Measurements from ENCODE around the gene ZDHHC14.

The ZDHHC14 gene

GRCh38 chr6:157562997-157563396, 182.0 kb downstream of the ZDHHC14 start:
- Histone ChIP-seq H3K9ac (ENCODE audit: low read length) (no peak overlapping the region), H2AFZ (ENCODE audit: low read depth, low read length, severe bottlenecking) (no peak overlapping the region), H3K79me2 (ENCODE audit: insufficient read depth, low read length) (no peaks in the 10 kb centered on the region), H3K27me3 (ENCODE audit: low read length) (no peaks in the 10 kb centered on the region), H3K4me3 (ENCODE audit: insufficient read depth, low read length, poor library complexity, severe bottlenecking) (no peak overlapping the region), H3K36me3 (ENCODE audit: low read length) (no peaks in the 10 kb centered on the region), H3K4me2 (ENCODE audit: low read depth, low read length, poor library complexity, severe bottlenecking) (no peak overlapping the region), H3K27ac (ENCODE audit: low read depth, low read length) (no peak overlapping the region), H3K9me2 (replicated peaks; ENCODE audit: insufficient read depth, low read length) (no peaks in the 10 kb centered on the region), H4K20me1 (ENCODE audit: low read depth, low read length) (no peaks in the 10 kb centered on the region), H3F3A (ENCODE audit: insufficient read depth) (0 out of 2 replicates have a peak, but pooled peaks cover 6% of the 10 kb centered on the region), H3K9me3 (ENCODE audit: insufficient read depth, low read length) (no peaks in the 10 kb centered on the region)
- no peak for TF ChIP-seq CTCF (IDR thresholded peaks at IDR 0.05; ENCODE audit: insufficient read depth, low read length, poor library complexity, severe bottlenecking)
- TF ChIP-seq EZH2phosphoT487 (conservative IDR thresholded peaks at IDR 0.05; ENCODE audit: low read length) = no peak

- H3F3A ChIP-seq (ENCODE audit: insufficient read depth) = 0 out of 2 replicates have a peak, but pooled peaks cover 6% of the 10 kb centered on the region
- H3K4me2 ChIP-seq (ENCODE audit: low read depth, low read length, poor library complexity, severe bottlenecking) = no peak overlapping the region
- H4K20me1 ChIP-seq (ENCODE audit: low read depth, low read length) = no peaks in the 10 kb centered on the region
- no peak for TF ChIP-seq EZH2phosphoT487 (conservative IDR thresholded peaks at IDR 0.05; ENCODE audit: low read length)
- TF ChIP-seq CTCF (IDR thresholded peaks at IDR 0.05; ENCODE audit: insufficient read depth, low read length, poor library complexity, severe bottlenecking) = no peak
- H3K27ac ChIP-seq (ENCODE audit: low read depth, low read length) = no peak overlapping the region
- no peak overlapping the region for H3K4me3 ChIP-seq (ENCODE audit: insufficient read depth, low read length, poor library complexity, severe bottlenecking)
- no peaks in the 10 kb centered on the region for H3K79me2 ChIP-seq (ENCODE audit: insufficient read depth, low read length)
- no peak overlapping the region for H2AFZ ChIP-seq (ENCODE audit: low read depth, low read length, severe bottlenecking)
- no peaks in the 10 kb centered on the region for H3K27me3 ChIP-seq (ENCODE audit: low read length)
- no peaks in the 10 kb centered on the region for H3K9me3 ChIP-seq (ENCODE audit: insufficient read depth, low read length)
- no peak overlapping the region for H3K9ac ChIP-seq (ENCODE audit: low read length)
- no peaks in the 10 kb centered on the region for H3K36me3 ChIP-seq (ENCODE audit: low read length)
- no peaks in the 10 kb centered on the region for H3K9me2 ChIP-seq (replicated peaks; ENCODE audit: insufficient read depth, low read length)
Observed at GRCh38 chr6:157563611-157564284, 182.8 kb downstream of the ZDHHC14 start.

- Histone ChIP-seq H2AFZ (ENCODE audit: low read depth, low read length, severe bottlenecking) (no peak overlapping the region), H3K9me2 (replicated peaks; ENCODE audit: insufficient read depth, low read length) (no peaks in the 10 kb centered on the region), H3F3A (ENCODE audit: insufficient read depth) (no peaks in the 10 kb centered on the region), H3K4me3 (ENCODE audit: insufficient read depth, low read length, poor library complexity, severe bottlenecking) (no peak overlapping the region), H4K20me1 (ENCODE audit: low read depth, low read length) (no peaks in the 10 kb centered on the region), H3K27ac (ENCODE audit: low read depth, low read length) (no peak overlapping the region), H3K79me2 (ENCODE audit: insufficient read depth, low read length) (no peaks in the 10 kb centered on the region), H3K9ac (ENCODE audit: low read length) (no peak overlapping the region), H3K36me3 (ENCODE audit: low read length) (no peaks in the 10 kb centered on the region), H3K9me3 (ENCODE audit: insufficient read depth, low read length) (no peaks in the 10 kb centered on the region), H3K4me2 (ENCODE audit: low read depth, low read length, poor library complexity, severe bottlenecking) (no peak overlapping the region), H3K27me3 (ENCODE audit: low read length) (no peaks in the 10 kb centered on the region)
- TF ChIP-seq EZH2phosphoT487 (conservative IDR thresholded peaks at IDR 0.05; ENCODE audit: low read length) (no peak), CTCF (IDR thresholded peaks at IDR 0.05; ENCODE audit: insufficient read depth, low read length, poor library complexity, severe bottlenecking) (no peak)
Observed at GRCh38 chr6:157568702-157569101, 187.7 kb downstream of the ZDHHC14 start.
